Hepatocyte (in vitro differentiated cells): ENCODE data around the gene SNED1.
"Not testable (repeated sequence)": the region's sequence is repeated elsewhere in the genome, so short reads cannot be mapped to it uniquely, and the experiment has no call there.

ENCODE experiments used
- EZH2phosphoT487 ChIP-seq: fragments of 200-600 bp; sonication (generic); IDR thresholded peaks from one replicate; pipeline ENCODE4 v1.6.1; 2018; ENCODE audit warnings: antibody characterized with exemption, mild to moderate bottlenecking, low read depth, moderate library complexity; ENCODE audit not compliant: unreplicated experiment, severe bottlenecking
- TF ChIP-seq, protein P1 (sequence below): fragments of 200-600 bp; sonication (generic); IDR thresholded peaks from 2 replicates; pipeline ENCODE4 v1.5.1; 2016; ENCODE audit warnings: antibody characterized with exemption, mild to moderate bottlenecking; ENCODE audit not compliant: poor library complexity

DNA sequence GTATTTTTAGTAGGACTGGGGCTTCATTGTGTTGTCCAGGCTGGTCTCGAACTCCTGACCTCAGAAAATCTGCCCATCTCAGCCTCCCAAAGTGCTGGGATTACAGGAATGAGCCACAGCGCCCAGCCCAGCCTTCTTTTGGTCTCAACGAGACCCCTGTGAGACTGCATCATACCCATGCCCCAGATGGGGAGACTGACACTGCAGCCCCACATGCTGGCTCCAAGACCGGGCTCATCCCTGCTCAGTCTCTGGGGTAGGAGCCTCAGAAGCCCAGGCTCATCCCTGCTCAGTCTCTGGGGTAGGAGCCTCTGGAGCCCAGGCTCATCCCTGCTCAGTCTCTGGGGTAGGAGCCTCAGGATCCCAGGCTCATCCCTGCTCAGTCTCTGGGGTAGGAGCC, 22.5 kb upstream of the SNED1 start:
- TF ChIP-seq, protein P1, sequence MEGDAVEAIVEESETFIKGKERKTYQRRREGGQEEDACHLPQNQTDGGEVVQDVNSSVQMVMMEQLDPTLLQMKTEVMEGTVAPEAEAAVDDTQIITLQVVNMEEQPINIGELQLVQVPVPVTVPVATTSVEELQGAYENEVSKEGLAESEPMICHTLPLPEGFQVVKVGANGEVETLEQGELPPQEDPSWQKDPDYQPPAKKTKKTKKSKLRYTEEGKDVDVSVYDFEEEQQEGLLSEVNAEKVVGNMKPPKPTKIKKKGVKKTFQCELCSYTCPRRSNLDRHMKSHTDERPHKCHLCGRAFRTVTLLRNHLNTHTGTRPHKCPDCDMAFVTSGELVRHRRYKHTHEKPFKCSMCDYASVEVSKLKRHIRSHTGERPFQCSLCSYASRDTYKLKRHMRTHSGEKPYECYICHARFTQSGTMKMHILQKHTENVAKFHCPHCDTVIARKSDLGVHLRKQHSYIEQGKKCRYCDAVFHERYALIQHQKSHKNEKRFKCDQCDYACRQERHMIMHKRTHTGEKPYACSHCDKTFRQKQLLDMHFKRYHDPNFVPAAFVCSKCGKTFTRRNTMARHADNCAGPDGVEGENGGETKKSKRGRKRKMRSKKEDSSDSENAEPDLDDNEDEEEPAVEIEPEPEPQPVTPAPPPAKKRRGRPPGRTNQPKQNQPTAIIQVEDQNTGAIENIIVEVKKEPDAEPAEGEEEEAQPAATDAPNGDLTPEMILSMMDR, result not testable (repeated sequence)
- not testable (repeated sequence) for TF ChIP-seq EZH2phosphoT487
